Stimulated activated CD4-positive, alpha-beta T cell treated with anti-CD3 and anti-CD28 coated beads, Interleukin-12 subunit alpha, Interleukin-12 subunit beta, amount 100 ng/mL, for 24 hours (primary cell): Measurements from ENCODE around the gene SKIC2.
"Not testable (repeated sequence)": the region's sequence is repeated elsewhere in the genome, so short reads cannot be mapped to it uniquely, and the experiment has no call there.

ENCODE experiments used
- DNase-seq, 2 experiments: peaks; one replicate each; pipeline ENCODE4 v3.0.0-alpha.2; 2020; ENCODE audit warnings: low read depth in 2 of 2

SKIC2 gene

GRCh38 chr6:31958741-31959739, at the start of gene SKIC2, which contains the start of gene NELFE:
Gene SKIC2, plus strand, starts transcription at chr6:31959175. Its CDS starts 18 bp downstream, at chr6:31959193.
Gene NELFE, minus strand, starts transcription at chr6:31958971. Its CDS starts 525 bp downstream, at chr6:31958446.
- DNase-seq: peak; percentile 97 to 98

GRCh38 chr6:31909298-31909697, 49.7 kb upstream of the SKIC2 start:
- DNase-seq: not testable (repeated sequence)

GRCh38 chr6:31911826-31912585, 47.0 kb upstream of the SKIC2 start:
- no peak for DNase-seq

GRCh38 chr6:31915351-31915750, 43.6 kb upstream of the SKIC2 start:
- DNase-seq: no peak

GRCh38 chr6:31915756-31916155, 43.2 kb upstream of the SKIC2 start:
- no peak for DNase-seq

GRCh38 chr6:31918069-31918720, 40.8 kb upstream of the SKIC2 start:
- no peak for DNase-seq

GRCh38 chr6:31919624-31920303, 39.2 kb upstream of the SKIC2 start:
- no peak for DNase-seq

- no peak for DNase-seq
Observed at GRCh38 chr6:31920811-31921210, 38.2 kb upstream of the SKIC2 start.

GRCh38 chr6:31922942-31923341, 36.0 kb upstream of the SKIC2 start:
- no peak for DNase-seq

- DNase-seq: no peak
Observed at GRCh38 chr6:31927242-31927862, 31.6 kb upstream of the SKIC2 start, which contains the start of gene C2. Gene C2, plus strand, starts transcription at chr6:31927717. Its CDS starts 36 bp downstream, at chr6:31927753.

- no peak for DNase-seq
Observed at GRCh38 chr6:31927863-31928671, 30.9 kb upstream of the SKIC2 start.

GRCh38 chr6:31928672-31928939, 30.4 kb upstream of the SKIC2 start:
- no peak for DNase-seq

GRCh38 chr6:31930962-31931361, 28.0 kb upstream of the SKIC2 start:
- no peak for DNase-seq

- DNase-seq: not testable (repeated sequence)
Observed at GRCh38 chr6:31932137-31932536, 26.8 kb upstream of the SKIC2 start.

- no peak for DNase-seq
Observed at GRCh38 chr6:31933537-31933936, 25.4 kb upstream of the SKIC2 start.

GRCh38 chr6:31935021-31935420, 24.0 kb upstream of the SKIC2 start:
- no peak for DNase-seq

GRCh38 chr6:31935823-31936222, 23.2 kb upstream of the SKIC2 start:
- DNase-seq: no peak

- no peak for DNase-seq
Observed at GRCh38 chr6:31940256-31940664, 18.7 kb upstream of the SKIC2 start.

- no peak for DNase-seq
Observed at GRCh38 chr6:31943742-31944141, 15.2 kb upstream of the SKIC2 start.

GRCh38 chr6:31945154-31945506, 13.8 kb upstream of the SKIC2 start:
- DNase-seq: no peak
